H1 (cell line): ENCODE results near the gene MSI2. TPM values are rescaled to one million over a fixed set of nuclear protein-coding genes. Genes with fewer than 3 reads are reported as not detected.

Experiments used
- CTCF ChIA-PET: fragments of 300-600 bp; sonication (Branson Sonifier 250); formaldehyde crosslinking; loops from one replicate; lab custom pipeline; 2021; ENCODE audit not compliant: partially characterized antibody; lab: Charles Lee
- POLR2A ChIA-PET: fragments of 300-600 bp; sonication (Branson Sonifier 250); formaldehyde crosslinking; loops from one replicate; lab custom pipeline; 2021; ENCODE audit warnings: inconsistent platforms; ENCODE audit not compliant: partially characterized antibody; lab: Charles Lee
- DNase-seq, 2 experiments: peaks; one replicate each; pipeline versions ENCODE4 v3.0.0 to v3.0.0-alpha.2; 2010 to 2022; ENCODE audit warnings: low spot score in 2 of 2, low read depth in 1 of 2, mixed read lengths in 1 of 2
- FAIRE-seq: peaks from 2 replicates; lab custom pipeline; 2011; peaks lifted over from hg19 to GRCh38; lab: Jason Lieb, UNC
- H2AFZ ChIP-seq: 2 replicates; pipeline ENCODE4 v1.8.1; 2012; ENCODE audit warnings: low read length, inconsistent platforms
- H2AK5ac ChIP-seq: 2 replicates; pipeline ENCODE4 v1.6.1; 2013; ENCODE audit warnings: low read depth, low read length
- H2BK120ac ChIP-seq: replicated peaks from 2 replicates; pipeline ENCODE3; 2013; ENCODE audit warnings: low read depth, low read length, inconsistent platforms
- H2BK12ac ChIP-seq: 2 replicates; pipeline ENCODE4 v1.6.1; 2013; ENCODE audit warnings: low read depth, low read length
- H2BK15ac ChIP-seq: 2 replicates; pipeline ENCODE4 v1.6.1; 2013; ENCODE audit warnings: low read length
- H2BK20ac ChIP-seq: 2 replicates; pipeline ENCODE4 v1.6.1; 2013; ENCODE audit warnings: low read length
- H2BK5ac ChIP-seq: 2 replicates; pipeline ENCODE4 v1.6.1; 2013; ENCODE audit warnings: low read depth, low read length
- H3K14ac ChIP-seq: 2 replicates; pipeline ENCODE4 v1.6.1; 2013; ENCODE audit warnings: inconsistent platforms; ENCODE audit not compliant: insufficient read length
- H3K18ac ChIP-seq: 2 replicates; pipeline ENCODE4 v1.6.1; 2013; ENCODE audit warnings: low read length; ENCODE audit errors: extremely low read depth
- H3K23ac ChIP-seq: 2 replicates; pipeline ENCODE4 v1.6.1; 2013; ENCODE audit warnings: inconsistent platforms; ENCODE audit not compliant: insufficient read length
- H3K23me2 ChIP-seq: 2 replicates; pipeline ENCODE4 v1.6.1; 2013; ENCODE audit warnings: low read depth, low read length
- H3K27ac ChIP-seq: 2 replicates; pipeline ENCODE4 v1.6.1; 2011; ENCODE audit warnings: low read depth, low read length, inconsistent platforms
- H3K27me3 ChIP-seq, 4 experiments: replicated peaks in 1 of 4; 1 replicate in 1 of 4; 2 replicates in 3 of 4; pipeline versions ENCODE4 v1.6.1 to v1.8.1; 2011 to 2013; ENCODE audit warnings: low read length in 3 of 4, mild to moderate bottlenecking in 3 of 4, inconsistent platforms in 2 of 4, mixed read lengths in 2 of 4, moderate library complexity in 1 of 4; ENCODE audit not compliant: control insufficient read depth in 3 of 4, insufficient read depth in 3 of 4; ENCODE audit errors: extremely low read depth in 1 of 4
- H3K36me3 ChIP-seq, 4 experiments: 2 replicates each; pipeline versions ENCODE4 v1.6.1 to v1.8.1; 2011 to 2013; ENCODE audit warnings: mild to moderate bottlenecking in 4 of 4, low read length in 3 of 4, moderate library complexity in 2 of 4, control low read depth in 1 of 4, inconsistent platforms in 1 of 4; ENCODE audit not compliant: insufficient read depth in 4 of 4, control insufficient read depth in 2 of 4
- H3K4ac ChIP-seq: replicated peaks from 2 replicates; pipeline ENCODE3; 2013; ENCODE audit warnings: low read length, low read depth, mixed read lengths, inconsistent platforms; ENCODE audit not compliant: insufficient read length
- H3K4me1 ChIP-seq, 4 experiments: replicated peaks in 1 of 4; 1 replicate in 1 of 4; 2 replicates in 3 of 4; pipeline versions ENCODE4 v1.6.1 to v1.8.1; 2011 to 2013; ENCODE audit warnings: low read length in 3 of 4, inconsistent platforms in 2 of 4, mixed read lengths in 1 of 4; ENCODE audit not compliant: insufficient read depth in 4 of 4, control insufficient read depth in 3 of 4
- H3K4me2 ChIP-seq, 2 experiments: 2 replicates each; pipeline versions ENCODE4 v1.6.1 to v1.8.1; 2011 to 2013; ENCODE audit warnings: low read depth in 2 of 2, low read length in 2 of 2, control low read depth in 1 of 2, inconsistent platforms in 1 of 2, mild to moderate bottlenecking in 1 of 2; ENCODE audit not compliant: insufficient read depth in 1 of 2
- H3K4me3 ChIP-seq, 4 experiments: fragments of 200-600, 300-600 bp in 1 of 4; sonication (generic), shearing (Covaris generic), sonication (Bioruptor Twin) in 1 of 4; 2 replicates each; pipeline versions ENCODE4 v1.5.1 to v1.8.1; 2011 to 2016; ENCODE audit warnings: low read length in 4 of 4, low read depth in 3 of 4, control low read depth in 2 of 4, inconsistent platforms in 2 of 4, mild to moderate bottlenecking in 2 of 4, mixed read lengths in 1 of 4, moderate library complexity in 1 of 4; ENCODE audit not compliant: insufficient read depth in 2 of 4; ENCODE audit errors: extremely low read depth in 1 of 4
- H3K56ac ChIP-seq: replicated peaks from 2 replicates; pipeline ENCODE3; 2013; ENCODE audit warnings: low read depth, mild to moderate bottlenecking, mixed read lengths, low read length, inconsistent platforms; ENCODE audit not compliant: insufficient read length
- H3K79me1 ChIP-seq: 2 replicates; pipeline ENCODE4 v1.6.1; 2013; ENCODE audit warnings: low read depth, low read length, control low read depth
- H3K79me2 ChIP-seq, 2 experiments: 2 replicates each; pipeline versions ENCODE4 v1.6.1 to v1.8.1; 2012 to 2013; ENCODE audit warnings: low read length in 2 of 2, mild to moderate bottlenecking in 2 of 2, inconsistent platforms in 1 of 2; ENCODE audit not compliant: insufficient read depth in 2 of 2, control insufficient read depth in 1 of 2
- H3K9ac ChIP-seq, 4 experiments: replicated peaks in 1 of 4; 1 replicate in 1 of 4; 2 replicates in 3 of 4; pipeline versions ENCODE4 v1.6.1 to v1.8.1; 2011 to 2013; ENCODE audit warnings: low read depth in 3 of 4, low read length in 3 of 4, control low read depth in 2 of 4, mild to moderate bottlenecking in 2 of 4, moderate library complexity in 2 of 4, inconsistent platforms in 1 of 4; ENCODE audit errors: extremely low read depth in 1 of 4
- H3K9me3 ChIP-seq, 2 experiments: 2 replicates each; pipeline versions ENCODE4 v1.6.1 to v1.8.1; 2012 to 2013; ENCODE audit warnings: mild to moderate bottlenecking in 2 of 2, moderate library complexity in 2 of 2, control low read depth in 1 of 2, inconsistent platforms in 1 of 2, low read depth in 1 of 2, low read length in 1 of 2, mixed read lengths in 1 of 2; ENCODE audit not compliant: insufficient read depth in 2 of 2
- H4K20me1 ChIP-seq, 2 experiments: replicated peaks in 1 of 2; 2 replicates each; pipeline versions ENCODE3 to v1.8.1; 2011 to 2013; ENCODE audit warnings: inconsistent platforms in 2 of 2, low read length in 2 of 2, mild to moderate bottlenecking in 1 of 2; ENCODE audit not compliant: insufficient read depth in 2 of 2, control insufficient read depth in 1 of 2
- H4K5ac ChIP-seq: 2 replicates; pipeline ENCODE4 v1.6.1; 2013; ENCODE audit warnings: low read length, low read depth, mixed read lengths, inconsistent platforms; ENCODE audit not compliant: insufficient read length
- H4K8ac ChIP-seq: 2 replicates; pipeline ENCODE4 v1.8.0; 2013; ENCODE audit warnings: mild to moderate bottlenecking, moderate library complexity, low read length, inconsistent platforms; ENCODE audit not compliant: insufficient read depth; ENCODE audit errors: extremely low read depth
- H4K91ac ChIP-seq: replicated peaks from 2 replicates; pipeline ENCODE3; 2013; ENCODE audit warnings: low read length, mixed read lengths, inconsistent platforms; ENCODE audit not compliant: insufficient read length
- CEBPB ChIP-seq: IDR thresholded peaks from 2 replicates; pipeline ENCODE4 v1.6.1; 2012; ENCODE audit warnings: low read depth, low read length
- CHD2 ChIP-seq: IDR thresholded peaks from 2 replicates; pipeline ENCODE4 v1.6.1; 2012; ENCODE audit warnings: low read length, improper control_type of control experiment
- HDAC2 ChIP-seq, 2 experiments: fragments of 300-600 bp in 1 of 2; sonication (generic) in 1 of 2; IDR thresholded peaks; 2 replicates each; pipeline ENCODE4 v1.6.1; 2011 to 2012; ENCODE audit warnings: low read depth in 2 of 2, low read length in 2 of 2, mild to moderate bottlenecking in 2 of 2, moderate library complexity in 2 of 2, borderline replicate concordance in 1 of 2, inconsistent platforms in 1 of 2
- KDM1A ChIP-seq: fragments of 200-600, 300-600 bp; sonication (generic); IDR thresholded peaks from 2 replicates; pipeline ENCODE4 v1.7.1; 2016; ENCODE audit warnings: mild to moderate bottlenecking, low read length, borderline replicate concordance
- NRF1 ChIP-seq: IDR thresholded peaks from 2 replicates; pipeline ENCODE4 v1.6.1; 2011; ENCODE audit warnings: mild to moderate bottlenecking, low read depth, low read length, improper control_type of control experiment
- POU5F1 ChIP-seq: IDR thresholded peaks from 2 replicates; pipeline ENCODE4 v1.6.1; 2011; ENCODE audit warnings: low read depth, mild to moderate bottlenecking, low read length, moderate library complexity
- RAD21 ChIP-seq, 2 experiments: IDR thresholded peaks in 1 of 2; conservative IDR thresholded peaks in 1 of 2; 2 replicates each; pipeline ENCODE4 v1.6.1; 2011; ENCODE audit warnings: low read depth in 2 of 2, low read length in 2 of 2, improper control_type of control experiment in 1 of 2, inconsistent platforms in 1 of 2, mild to moderate bottlenecking in 1 of 2, moderate library complexity in 1 of 2
- SP1 ChIP-seq: IDR thresholded peaks from 2 replicates; pipeline ENCODE4 v1.6.1; 2011; ENCODE audit warnings: low read depth, low read length
- SUZ12 ChIP-seq: fragments of 200-600 bp; sonication (generic); IDR thresholded peaks from 2 replicates; pipeline ENCODE4 v1.6.1; 2012; ENCODE audit warnings: mild to moderate bottlenecking, inconsistent platforms, low read length, moderate library complexity, mixed read lengths
- WGBS, 2 experiments: shearing (Covaris generic) in 1 of 2; methylation state at CpG; one replicate each; pipeline versions ENCODE4 v1.1.6 to v1.1.7; 2013 to 2015; ENCODE audit warnings: low lambda C conversion rate in 2 of 2, mixed read lengths in 2 of 2, inconsistent platforms in 1 of 2, low coverage in 1 of 2, missing lambda C conversion rate in 1 of 2; ENCODE audit not compliant: insufficient replicate concordance in 2 of 2, insufficient coverage in 1 of 2, insufficient read length in 1 of 2; ENCODE audit errors: extremely low coverage in 1 of 2, missing lambda C conversion rate in 1 of 2; 5-methylcytosine and 5-hydroxymethylcytosine counted together
- polyA plus RNA-seq, 7 experiments: library from polyadenylated mRNA; depleted of rRNA in 3 of 7; stranded (reverse) in 5 of 7; unstranded in 2 of 7; fragments of >200 nt in 5 of 7; fragments of 200-250 nt in 2 of 7; gene quantifications; 1 replicate in 5 of 7; 2 replicates in 1 of 7; 4 replicates in 1 of 7; pipeline versions ENCODE4 v1.2.1 to v1.2.3, GENCODE V29; 2011 to 2013; ENCODE audit warnings: missing spikeins in 2 of 7, mixed read lengths in 2 of 7
- total RNA-seq: library from RNA; stranded (reverse); fragmentation: NEBNext Ultra II Directional; extraction: Animal tissue kit (Norgen Biotek cat#: 25700); gene quantifications from 2 replicates; pipeline ENCODE4 v1.2.1, GENCODE V29; 2021
- TF ChIP-seq, protein P1 (sequence below): IDR thresholded peaks from 2 replicates; pipeline ENCODE4 v1.6.1; 2011; ENCODE audit warnings: low read length, improper control_type of control experiment

Gene MSI2
- total and polyA plus RNA-seq, 2 of the 8 experiments (the other 6 are each of a cell fraction or from before 2014, with no cell fraction given): 36.7 to 80.6 TPM

DNA sequence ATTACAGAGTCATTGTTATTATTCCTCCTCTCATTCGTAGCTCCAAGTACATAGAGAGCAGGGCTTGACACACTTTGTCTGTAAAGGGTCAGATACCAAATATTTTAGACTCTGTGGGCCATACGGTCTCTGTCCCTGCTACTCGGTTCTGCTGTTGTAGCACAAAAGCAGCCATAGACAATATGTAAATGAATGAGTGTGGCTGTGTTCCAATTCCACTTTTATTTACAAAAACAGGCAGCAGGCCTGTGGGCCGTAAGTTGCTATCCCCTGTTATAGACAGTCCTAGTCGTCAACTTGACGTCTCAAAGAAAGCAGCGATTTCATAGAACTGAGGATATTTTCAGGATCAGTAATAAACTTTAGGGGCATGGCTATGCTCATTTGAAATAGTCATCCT, 161.6 kb downstream of the MSI2 start:
- H3K27ac ChIP-seq: no peak overlapping the region
- H3K9ac ChIP-seq: no peak overlapping the region
- H3K4me3 ChIP-seq: no peak overlapping the region
- no peak overlapping the region for H2BK20ac ChIP-seq
- no peak overlapping the region for H3K4ac ChIP-seq
- no peak overlapping the region for H2BK15ac ChIP-seq
- peaks cover 0 to 5% (median 0%) of the 10 kb centered on the region in 4 experiments; a peak in 2 of 7 replicates for H3K4me1 ChIP-seq
- peaks cover 2% of the 10 kb centered on the region; the same call in 1 of the 2 replicates for H3K79me1 ChIP-seq
- H3K23me2 ChIP-seq: no peaks in the 10 kb centered on the region
- no peak overlapping the region for H3K4me2 ChIP-seq
- no peak for FAIRE-seq
- WGBS, 2 experiments: 90% methylated on average over 7 of the region's 7 CpGs; no CpG with 5 or more reads in 1 of the 2 experiments
- no peak overlapping the region for H2BK120ac ChIP-seq
- no peak overlapping the region for H2AFZ ChIP-seq
- H3K9me3 ChIP-seq: no peaks in the 10 kb centered on the region
- no peak overlapping the region for H3K18ac ChIP-seq
- H4K20me1 ChIP-seq: peaks cover 2 to 7% of the 10 kb centered on the region in 2 experiments
- no peak overlapping the region for H4K91ac ChIP-seq
- ChIA-PET POLR2A (interaction anchor here (1.6 to 1.9 kb wide), 2 partner anchors 9 to 66 kb away, joined by 4 to 5 read pairs; no protein-coding TSS in a partner anchor), CTCF (interaction anchor here (0.5 to 3.2 kb wide), 7 partner anchors 10 to 288 kb away, joined by 3 to 14 read pairs (median 3); no protein-coding TSS in a partner anchor)
- peaks cover 0 to 2% (median 0%) of the 10 kb centered on the region in 4 experiments; a peak in 1 of 8 replicates for H3K36me3 ChIP-seq
- H2AK5ac ChIP-seq: no peak overlapping the region
- H3K14ac ChIP-seq: no peak overlapping the region
- H3K27me3 ChIP-seq: no peaks in the 10 kb centered on the region
- H3K23ac ChIP-seq: no peak overlapping the region
- H2BK12ac ChIP-seq: no peak overlapping the region
- DNase-seq: no peak
- no peak overlapping the region for H2BK5ac ChIP-seq
- no peak overlapping the region for H3K56ac ChIP-seq
- no peak overlapping the region for H4K8ac ChIP-seq
- H4K5ac ChIP-seq: no peak overlapping the region
- H3K79me2 ChIP-seq: peaks cover 0 to 36% of the 10 kb centered on the region in 2 experiments; a peak in 2 of 4 replicates
- TF ChIP-seq POU5F1 (no peak), NRF1 (no peak), CHD2 (no peak), HDAC2 (IDR thresholded peaks at IDR 0.05; ENCODE audit: borderline replicate concordance in 1 of 2, low read depth in 2 of 2, low read length in 2 of 2) (no peak), RAD21 (IDR thresholded peaks at IDR 0.05 in 1 of 2, conservative IDR thresholded peaks at IDR 0.05 in 1 of 2; ENCODE audit: low read depth in 2 of 2, low read length in 2 of 2) (no peak), KDM1A (no peak), SP1 (no peak), CEBPB (no peak), SUZ12 (no peak)
- TF ChIP-seq, protein P1, sequence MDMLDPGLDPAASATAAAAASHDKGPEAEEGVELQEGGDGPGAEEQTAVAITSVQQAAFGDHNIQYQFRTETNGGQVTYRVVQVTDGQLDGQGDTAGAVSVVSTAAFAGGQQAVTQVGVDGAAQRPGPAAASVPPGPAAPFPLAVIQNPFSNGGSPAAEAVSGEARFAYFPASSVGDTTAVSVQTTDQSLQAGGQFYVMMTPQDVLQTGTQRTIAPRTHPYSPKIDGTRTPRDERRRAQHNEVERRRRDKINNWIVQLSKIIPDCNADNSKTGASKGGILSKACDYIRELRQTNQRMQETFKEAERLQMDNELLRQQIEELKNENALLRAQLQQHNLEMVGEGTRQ: no peak
